OCI-LY3 (cell line): ENCODE data around the gene PHACTR3.

Experiments used
- EZH2phosphoT487 ChIP-seq: fragments of 200-600 bp; shearing (Covaris generic); IDR thresholded peaks from 2 replicates; pipeline ENCODE4 v1.6.1; 2018; ENCODE audit warnings: antibody characterized with exemption, mixed run types, low read depth
- TF ChIP-seq, protein P1 (sequence below): fragments of 200-600, 300-600 bp; sonication (generic); IDR thresholded peaks from 2 replicates; pipeline ENCODE4 v1.5.1; 2014; ENCODE audit warnings: antibody characterized with exemption, low read length, low read depth

DNA sequence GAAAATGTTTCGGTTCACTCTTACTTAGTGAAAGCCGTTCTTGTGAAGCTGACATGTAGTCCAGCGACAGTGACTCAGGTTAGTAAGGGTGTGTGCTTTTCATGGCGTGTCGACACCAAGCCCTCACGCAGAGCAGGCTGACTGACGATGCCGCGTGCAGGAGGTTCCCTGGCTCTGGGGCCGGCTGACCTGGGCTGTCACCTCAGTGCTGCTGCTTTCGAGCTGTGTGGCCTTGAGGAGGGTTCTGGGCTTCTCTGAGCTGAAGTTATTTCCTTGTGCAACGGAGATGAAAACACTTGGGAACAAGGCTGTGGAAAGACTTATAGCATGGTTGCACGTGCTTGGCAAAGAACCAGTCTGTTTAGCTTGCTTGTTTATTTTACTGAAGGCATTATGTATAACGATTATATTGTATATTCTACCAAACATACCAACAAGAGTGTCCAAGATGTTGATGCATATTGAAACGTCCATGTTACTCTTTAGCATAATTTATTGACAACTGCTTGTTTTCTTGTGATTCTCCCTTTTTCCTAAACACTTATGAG, 59.2 kb downstream of the PHACTR3 start:
- TF ChIP-seq, protein P1, sequence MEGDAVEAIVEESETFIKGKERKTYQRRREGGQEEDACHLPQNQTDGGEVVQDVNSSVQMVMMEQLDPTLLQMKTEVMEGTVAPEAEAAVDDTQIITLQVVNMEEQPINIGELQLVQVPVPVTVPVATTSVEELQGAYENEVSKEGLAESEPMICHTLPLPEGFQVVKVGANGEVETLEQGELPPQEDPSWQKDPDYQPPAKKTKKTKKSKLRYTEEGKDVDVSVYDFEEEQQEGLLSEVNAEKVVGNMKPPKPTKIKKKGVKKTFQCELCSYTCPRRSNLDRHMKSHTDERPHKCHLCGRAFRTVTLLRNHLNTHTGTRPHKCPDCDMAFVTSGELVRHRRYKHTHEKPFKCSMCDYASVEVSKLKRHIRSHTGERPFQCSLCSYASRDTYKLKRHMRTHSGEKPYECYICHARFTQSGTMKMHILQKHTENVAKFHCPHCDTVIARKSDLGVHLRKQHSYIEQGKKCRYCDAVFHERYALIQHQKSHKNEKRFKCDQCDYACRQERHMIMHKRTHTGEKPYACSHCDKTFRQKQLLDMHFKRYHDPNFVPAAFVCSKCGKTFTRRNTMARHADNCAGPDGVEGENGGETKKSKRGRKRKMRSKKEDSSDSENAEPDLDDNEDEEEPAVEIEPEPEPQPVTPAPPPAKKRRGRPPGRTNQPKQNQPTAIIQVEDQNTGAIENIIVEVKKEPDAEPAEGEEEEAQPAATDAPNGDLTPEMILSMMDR = no peak
- no peak for TF ChIP-seq EZH2phosphoT487
